Omental fat pad (tissue), 4 donors: ENCODE results near the gene LHFPL3. TPM values are rescaled to one million over a fixed set of nuclear protein-coding genes. Genes with fewer than 3 reads are reported as not detected.

ENCODE experiments used
- ATAC-seq: fragments of 150-250 bp; one replicate; pipeline ENCODE4 v1.9.1; 2016; ENCODE audit warnings: mild to moderate bottlenecking, moderate library complexity; ENCODE audit not compliant: low FRiP score
- DNase-seq: peaks from one replicate; pipeline ENCODE4 v3.0.0-alpha.2; 2019; ENCODE audit warnings: low spot score
- CTCF ChIP-seq, 3 donors: fragments of 450-650 bp; IDR thresholded peaks; one replicate each; pipeline ENCODE4 v1.5.1; 2016 to 2017; ENCODE audit warnings: antibody characterized with exemption in 3 of 3, mild to moderate bottlenecking in 3 of 3, moderate library complexity in 2 of 3
- total RNA-seq, 4 donors: library from RNA; depleted of rRNA; stranded (reverse); fragments of >200 nt; gene quantifications; one replicate each; pipeline ENCODE4 v1.1.0, GENCODE V29; 2016

The LHFPL3 gene
- total RNA-seq, 4 donors from 2014 or later, result not detected

- no peak for DNase-seq
- ATAC-seq, result no peak
- TF ChIP-seq CTCF (IDR thresholded peaks at IDR 0.05), result no peak
These were observed 275.6 kb downstream of the LHFPL3 start for GRCh38 chr7:104603957-104604356.

- DNase-seq, result no peak
- TF ChIP-seq CTCF (IDR thresholded peaks at IDR 0.05), result no peak
- no peak for ATAC-seq
These were observed 276.3 kb downstream of the LHFPL3 start for GRCh38 chr7:104604706-104605105.

- ATAC-seq (no peak), DNase-seq (no peak)
- TF ChIP-seq CTCF (IDR thresholded peaks at IDR 0.05), result no peak
These were observed 292.9 kb downstream of the LHFPL3 start for GRCh38 chr7:104621321-104621720.

GRCh38 chr7:104625956-104626355, 297.6 kb downstream of the LHFPL3 start:
- ATAC-seq (no peak), DNase-seq (no peak)
- no peak for TF ChIP-seq CTCF (IDR thresholded peaks at IDR 0.05)

- no peak for ATAC-seq
- TF ChIP-seq CTCF (IDR thresholded peaks at IDR 0.05), result no peak
- DNase-seq, result no peak
These were observed 299.1 kb downstream of the LHFPL3 start for GRCh38 chr7:104627516-104627915.

GRCh38 chr7:104628017-104628416, 299.6 kb downstream of the LHFPL3 start:
- ATAC-seq, result no peak
- no peak for DNase-seq
- no peak for TF ChIP-seq CTCF (IDR thresholded peaks at IDR 0.05)

GRCh38 chr7:104629408-104629807, 301.0 kb downstream of the LHFPL3 start:
- DNase-seq (no peak), ATAC-seq (no peak)
- TF ChIP-seq CTCF (IDR thresholded peaks at IDR 0.05), result no peak
